Renal cortex interstitium (tissue), 11 donors: ENCODE results near the gene PSIP1. TPM values are rescaled to one million over a fixed set of nuclear protein-coding genes. Genes with fewer than 3 reads are reported as not detected.

Source experiments
- DNase-seq, 11 donors: peaks; one replicate each; pipeline ENCODE4 v3.0.0-alpha.2; 2013; ENCODE audit warnings: low read depth in 9 of 11, low spot score in 4 of 11; ENCODE audit errors: extremely low read depth in 1 of 11
- polyA plus RNA-seq, 3 donors: library from polyadenylated mRNA; unstranded; fragments of 120-200 nt; gene quantifications; one replicate each; pipeline ENCODE4 v1.2.1, GENCODE V29; 2013; ENCODE audit not compliant: insufficient read length in 3 of 3

PSIP1 gene
- polyA plus RNA-seq, 3 donors = 183 to 247 (median 197) TPM

GRCh38 chr9:15519831-15520230 lies 9.1 kb upstream of the PSIP1 start:
- DNase-seq = no peak

- DNase-seq = no peak
Measured at GRCh38 chr9:15513335-15513734, 2.6 kb upstream of the PSIP1 start.

- no peak for DNase-seq
Measured at GRCh38 chr9:15512889-15513288, 2.1 kb upstream of the PSIP1 start.

GRCh38 chr9:15512204-15512603 lies 1.4 kb upstream of the PSIP1 start:
- DNase-seq = no peak

GRCh38 chr9:15509931-15510788 lies 610 bp downstream of the PSIP1 start:
- peak in 8 of 11 donors; percentile 14 to 42 (median 26) for DNase-seq

GRCh38 chr9:15505921-15506320 lies 4.8 kb downstream of the PSIP1 start:
- no peak for DNase-seq

- no peak for DNase-seq
Measured at GRCh38 chr9:15501803-15502202, 9.0 kb downstream of the PSIP1 start.

GRCh38 chr9:15501179-15501578 lies 9.6 kb downstream of the PSIP1 start:
- DNase-seq = no peak

GRCh38 chr9:15499139-15499538 lies 11.6 kb downstream of the PSIP1 start:
- no peak for DNase-seq

GRCh38 chr9:15498246-15498995 lies 12.3 kb downstream of the PSIP1 start:
- no peak for DNase-seq

- no peak for DNase-seq
Measured at GRCh38 chr9:15492485-15493150, 18.2 kb downstream of the PSIP1 start.

GRCh38 chr9:15491950-15492349 lies 18.8 kb downstream of the PSIP1 start:
- no peak for DNase-seq

GRCh38 chr9:15485836-15486666 lies 24.7 kb downstream of the PSIP1 start:
- peak in 3 of 11 donors; percentile 8 to 22 (median 9) for DNase-seq

GRCh38 chr9:15484802-15485201 lies 26.0 kb downstream of the PSIP1 start:
- no peak for DNase-seq

GRCh38 chr9:15482146-15482545 lies 28.6 kb downstream of the PSIP1 start:
- DNase-seq = no peak

- no peak for DNase-seq
Measured at GRCh38 chr9:15480028-15480427, 30.7 kb downstream of the PSIP1 start.

GRCh38 chr9:15475923-15476536 lies 34.7 kb downstream of the PSIP1 start:
- DNase-seq = no peak

- DNase-seq = no peak
Measured at GRCh38 chr9:15469862-15470261, 40.9 kb downstream of the PSIP1 start.

- DNase-seq = no peak
Measured at GRCh38 chr9:15469406-15469805, 41.4 kb downstream of the PSIP1 start.
